Heart right ventricle (tissue), 12 donors: ENCODE results near the gene C5orf22. TPM values are rescaled to one million over a fixed set of nuclear protein-coding genes. Genes with fewer than 3 reads are reported as not detected.

Source experiments
- polyA plus RNA-seq, 2 donors: library from polyadenylated mRNA; stranded (reverse); fragments of 200-250 nt; gene quantifications; one replicate each; pipeline ENCODE4 v1.2.3, GENCODE V29; 2013
- total RNA-seq, 10 donors: library from RNA; stranded (reverse); fragmentation: NEBNext Ultra II Directional in 3 of 10; extraction: Animal tissue kit (Norgen Biotek cat#: 25700) in 3 of 10; gene quantifications; one replicate each; pipeline versions ENCODE4 v1.2.1 to v1.2.4, GENCODE V29; 2021 to 2023
- donor health status: ischemic (EF 13 %, LVEDD 7.1; RV severe dilation, severe dysfunction).
- donor health status: healthy with polysubstance abuse.
- donor health status: DM: no; HTN: yes; CAD: no.
- donor health status: DM: no; HTN: no; CAD: no.
- donor health status: ischemic (EF 25% LVEDD 6.9; RV normal size, moderate dysfunction).
- donor health status: ischemic (EF 25% LVEDD 5.7; RV mildly dilated, moderate dysfunction).
- donor health status: healthy.
- donor health status: nonischemic (EF 11% LVEDD 7.7; RV severe dilation, severe dysfunction).
- donor health status: DM: yes; HTN: yes; CAD: no.
- donor health status: PGD.
- donor health status: ischemic (EF 29% LVEDD 5.4; RV normal size, mild dysfunction).
- donor health status: nonischemic (EF 23%, LVEDD 6.1; RV moderate dilation, normal function).

The C5orf22 gene
- total and polyA plus RNA-seq, 12 donors = 5.7 to 33.0 (median 23.6) TPM

Other genes starting within 250 kb of the C5orf22 start
- gene DROSHA, start 208 bp upstream of the C5orf22 start, total RNA-seq = 10 to 100 TPM; 29.8 to 47.6 (median 36.2) TPM
- 10 to 100 TPM; 32.1 to 40.9 TPM for gene DROSHA, start 208 bp upstream of the C5orf22 start, polyA plus RNA-seq
- gene PDZD2, start 106.8 kb downstream of the C5orf22 start, total RNA-seq = 100 to 1,000 TPM in 3 of 10 donors, 10 to 100 TPM in 7; 41.6 to 117 (median 89.0) TPM
- gene PDZD2, start 106.8 kb downstream of the C5orf22 start, polyA plus RNA-seq = 10 to 100 TPM in 1 of 2 donors, 1 to 10 TPM in 1; 9.0 to 24.1 TPM